GM21423 (cell line): ENCODE measurements around the gene ZNF512.
A peak's percentile ranks its signal among the peaks of the same experiment; 100 is the strongest.
"Not testable (repeated sequence)": the region's sequence is repeated elsewhere in the genome, so short reads cannot be mapped to it uniquely, and the experiment has no call there.

ENCODE experiments used
- ATAC-seq: cut with Tn5 transposase; IDR thresholded peaks from one replicate; pipeline ENCODE4 v1.9.1; 2021; ENCODE audit warnings: mild to moderate bottlenecking, moderate library complexity; ENCODE audit not compliant: unreplicated experiment

The ZNF512 gene

DNA sequence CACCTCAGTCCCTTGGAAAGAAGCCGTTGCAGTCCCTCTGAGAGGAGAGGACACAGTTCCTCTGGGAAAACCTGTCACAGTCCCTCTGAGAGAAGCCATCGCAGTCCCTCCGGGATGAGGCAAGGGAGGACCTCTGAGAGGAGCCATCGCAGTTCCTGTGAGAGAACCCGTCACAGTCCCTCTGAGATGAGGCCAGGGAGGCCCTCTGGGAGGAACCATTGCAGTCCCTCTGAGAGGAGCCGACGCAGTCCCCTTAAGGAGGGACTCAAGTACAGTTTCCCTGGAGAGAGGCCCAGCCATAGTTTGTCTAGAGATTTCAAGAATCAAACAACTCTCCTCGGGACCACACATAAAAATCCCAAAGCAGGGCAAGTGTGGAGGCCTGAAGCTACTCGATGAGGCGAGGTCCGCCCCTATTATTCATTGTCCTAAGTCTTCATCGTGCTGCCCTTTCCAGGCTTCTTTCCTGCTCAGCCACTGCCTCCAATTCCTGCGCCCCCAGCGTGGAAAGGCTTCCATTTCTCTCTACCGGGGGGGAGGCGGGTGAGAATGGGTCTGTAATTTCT, 630 bp upstream of the ZNF512 start:
- ATAC-seq: no peak

- ATAC-seq: peak; percentile 9
Observed at GRCh38 chr2:27583390-27583915, 611 bp downstream of the ZNF512 start.

GRCh38 chr2:27584597-27584996, 1.8 kb downstream of the ZNF512 start:
- ATAC-seq: no peak

- no peak for ATAC-seq
Observed at GRCh38 chr2:27587025-27587424, 4.2 kb downstream of the ZNF512 start.

DNA sequence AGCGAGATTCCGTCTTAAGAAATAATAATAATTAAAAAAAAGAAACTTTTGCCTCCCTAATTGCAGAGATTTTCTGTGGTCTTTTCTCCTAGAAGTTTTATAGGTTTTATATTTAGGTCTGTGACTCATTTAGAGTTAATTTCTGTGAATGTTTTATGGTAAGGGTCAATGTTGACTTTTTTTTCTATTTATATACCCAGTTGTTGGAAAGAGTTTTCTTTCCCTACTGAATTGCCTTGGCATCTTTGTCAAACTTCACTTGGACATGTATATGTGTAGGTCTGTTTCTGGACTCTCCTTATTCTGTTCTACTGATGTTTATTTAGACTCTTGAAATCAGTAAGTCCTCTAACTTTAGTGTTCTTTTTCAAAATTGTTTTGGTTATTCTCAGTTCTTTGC, 5.5 kb downstream of the ZNF512 start:
- ATAC-seq: no peak

GRCh38 chr2:27591745-27592144, 8.9 kb downstream of the ZNF512 start:
- no peak for ATAC-seq

GRCh38 chr2:27593240-27593639, 10.4 kb downstream of the ZNF512 start:
- no peak for ATAC-seq

DNA sequence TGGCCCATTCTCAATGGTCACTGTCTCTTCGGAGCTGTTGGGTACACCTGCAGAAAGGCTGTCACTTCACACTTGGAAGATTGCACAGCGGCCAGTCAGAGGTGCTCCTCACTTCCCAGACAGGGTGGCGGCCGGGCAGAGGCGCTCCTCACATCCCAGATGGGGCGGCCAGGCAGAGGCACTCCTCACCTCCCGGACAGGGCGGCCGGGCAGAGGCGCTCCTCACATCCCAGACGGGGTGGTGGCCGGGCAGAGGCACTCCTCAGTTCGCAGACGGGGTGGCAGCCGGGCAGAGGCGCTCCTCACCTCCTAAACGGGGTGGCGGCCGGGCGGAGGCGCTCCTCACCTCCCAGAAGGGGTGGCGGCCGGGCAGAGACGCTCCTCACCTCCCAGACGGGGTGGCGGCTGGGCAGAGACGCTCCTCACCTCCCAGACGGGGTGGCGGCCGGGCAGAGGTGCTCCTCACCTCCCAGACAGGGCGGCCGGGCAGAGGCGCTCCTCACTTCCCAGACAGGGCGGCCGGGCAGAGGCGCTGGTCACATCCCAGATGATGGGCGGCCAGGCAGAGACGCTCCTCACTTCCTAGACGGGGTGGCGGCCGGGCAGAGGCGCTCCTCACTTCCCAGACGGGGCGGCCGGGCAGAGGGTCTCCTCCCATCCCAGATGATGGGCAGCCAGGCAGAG, 11.3 kb downstream of the ZNF512 start:
- ATAC-seq: not testable (repeated sequence)

DNA sequence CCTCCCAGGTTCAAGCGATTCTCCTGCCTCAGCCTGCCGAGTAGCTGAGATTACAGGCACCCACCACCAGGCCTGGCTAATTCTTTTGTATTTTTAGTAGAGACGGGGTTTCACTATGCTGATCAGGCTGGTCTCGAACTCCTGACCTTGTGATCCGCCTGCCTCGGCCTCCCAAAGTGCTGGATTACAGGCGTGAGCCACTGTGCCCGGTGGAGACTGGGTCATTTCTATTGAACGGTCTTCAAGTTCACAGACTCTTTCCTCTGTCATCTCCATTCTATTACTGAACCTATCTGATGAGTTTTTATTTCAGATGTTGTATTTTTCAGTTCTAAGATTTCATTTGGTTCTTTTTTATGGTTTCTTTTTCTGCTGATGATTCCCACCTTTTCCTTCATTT, 12.6 kb downstream of the ZNF512 start:
- not testable (repeated sequence) for ATAC-seq

- ATAC-seq: no peak
Observed at GRCh38 chr2:27596627-27597026, 13.8 kb downstream of the ZNF512 start.

DNA sequence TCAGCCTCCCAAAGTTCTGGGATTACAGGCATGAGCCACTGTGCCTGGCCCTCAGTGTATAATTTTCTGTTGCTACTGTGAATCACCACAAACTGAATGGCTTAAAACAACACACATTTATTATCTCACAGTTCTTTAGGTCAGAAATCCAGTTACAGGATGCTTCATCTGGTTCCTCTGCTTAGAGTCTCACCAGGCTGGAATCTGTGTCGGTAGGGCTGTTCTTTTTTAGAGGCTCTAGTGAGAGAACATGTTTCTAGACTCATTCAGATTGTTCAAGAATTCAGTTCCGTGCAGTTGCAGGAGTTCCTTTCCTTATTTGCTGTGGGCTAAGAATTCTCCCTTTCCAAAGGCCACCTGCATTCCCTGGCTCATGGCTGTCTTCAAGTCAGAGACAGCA, 23.8 kb downstream of the ZNF512 start:
- no peak for ATAC-seq

- ATAC-seq: no peak
Observed at GRCh38 chr2:27613985-27614384, 31.1 kb downstream of the ZNF512 start.

DNA sequence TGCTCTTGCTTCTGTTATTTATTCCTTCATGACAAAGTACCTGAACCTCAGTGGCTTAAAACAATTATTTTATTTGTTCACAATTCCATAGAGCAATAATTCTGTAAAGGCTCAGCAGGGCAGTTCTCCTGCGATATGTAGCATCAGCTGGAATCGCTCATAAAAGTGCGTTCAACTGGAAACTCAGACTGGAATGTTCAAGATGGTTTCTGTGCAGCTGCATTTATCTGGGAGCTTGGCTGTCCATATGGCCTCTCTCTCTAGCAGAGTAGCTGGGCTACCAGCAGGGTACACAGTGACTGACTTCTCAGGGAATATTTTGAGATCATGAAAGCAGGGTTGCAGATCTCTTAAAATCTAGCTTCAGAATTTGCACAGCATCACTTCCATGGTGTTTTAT, 32.5 kb downstream of the ZNF512 start:
- ATAC-seq: no peak

- ATAC-seq: no peak
Observed at GRCh38 chr2:27621524-27621923, 38.7 kb downstream of the ZNF512 start.

DNA sequence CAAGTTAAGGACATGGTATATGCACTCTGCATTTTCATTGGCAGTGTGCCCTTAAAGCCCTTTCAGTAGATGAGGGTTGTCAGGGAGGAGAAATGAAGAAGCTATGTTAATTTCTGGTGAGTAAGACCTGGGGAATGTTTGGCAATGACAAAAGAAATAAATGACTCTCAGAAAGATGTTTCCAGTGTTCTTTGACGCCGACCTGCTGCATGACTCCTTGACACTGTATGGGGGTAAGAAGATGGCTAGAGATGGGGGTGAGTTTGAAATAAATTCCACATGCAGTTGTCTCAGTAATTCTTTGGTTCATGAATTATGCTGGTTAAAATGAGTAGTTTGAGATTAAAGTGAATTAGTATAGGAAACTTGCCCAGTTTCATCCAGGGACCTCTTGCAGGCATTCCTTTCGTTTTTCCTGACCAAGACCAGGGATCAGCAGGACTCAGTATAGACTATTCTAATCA, 40.1 kb downstream of the ZNF512 start:
- no peak for ATAC-seq

DNA sequence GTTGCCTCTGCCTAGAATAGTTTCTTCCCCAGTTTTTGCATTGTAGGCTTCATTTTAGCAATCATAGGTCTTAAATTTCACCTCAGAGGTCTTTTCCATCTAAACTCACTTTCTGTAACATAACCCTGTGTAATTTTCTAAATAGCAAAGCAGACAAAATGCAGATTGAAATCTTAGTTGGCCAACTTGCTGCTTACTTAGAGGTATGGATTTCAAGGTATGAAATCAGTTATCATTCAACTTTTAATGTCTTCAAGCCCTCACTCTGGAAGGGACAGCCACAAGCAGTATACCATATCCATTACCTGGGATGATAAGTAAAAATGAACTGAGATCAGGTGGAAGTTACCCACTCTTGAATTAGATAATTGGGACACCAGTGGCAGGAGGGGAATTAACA, 42.1 kb downstream of the ZNF512 start:
- no peak for ATAC-seq

DNA sequence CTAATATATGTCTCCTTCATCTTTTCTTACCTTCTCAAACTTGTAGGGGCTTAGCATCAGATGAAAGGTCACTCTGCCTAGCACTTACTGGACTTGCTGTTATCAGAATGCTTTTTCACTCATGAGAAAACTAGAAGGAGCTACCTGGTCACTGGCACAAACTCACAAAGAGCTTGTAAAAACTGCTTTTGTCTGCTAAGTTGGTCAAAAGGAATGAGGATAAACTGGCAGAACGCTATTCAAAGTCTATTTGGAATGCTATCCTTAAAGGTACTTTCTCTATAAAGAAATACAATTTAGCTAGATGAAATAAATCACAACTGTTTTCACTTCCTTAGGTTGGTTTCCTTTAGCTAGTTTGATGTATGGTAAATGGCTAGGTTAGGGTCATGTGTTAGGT, 43.5 kb downstream of the ZNF512 start:
- not testable (repeated sequence) for ATAC-seq

DNA sequence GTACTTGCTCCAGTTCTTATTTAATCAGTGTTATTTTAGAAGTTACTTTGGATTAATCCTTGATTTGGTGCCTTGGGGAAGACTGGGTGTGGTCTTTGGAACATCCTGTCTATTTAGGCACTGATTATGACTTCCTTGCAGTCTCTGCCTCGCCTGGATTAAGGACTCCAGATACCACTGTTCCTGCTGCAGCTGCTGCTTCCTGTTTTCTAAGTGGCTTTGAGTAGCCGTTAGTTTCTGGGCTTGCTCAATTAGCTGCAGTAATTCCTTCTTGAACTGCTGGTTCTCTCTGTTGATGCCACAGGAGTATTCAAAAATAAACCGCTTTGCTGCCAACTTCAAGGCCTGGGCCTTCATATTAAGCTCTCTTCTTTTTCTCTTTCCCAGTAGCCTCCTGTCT, 44.1 kb downstream of the ZNF512 start:
- ATAC-seq: not testable (repeated sequence)

DNA sequence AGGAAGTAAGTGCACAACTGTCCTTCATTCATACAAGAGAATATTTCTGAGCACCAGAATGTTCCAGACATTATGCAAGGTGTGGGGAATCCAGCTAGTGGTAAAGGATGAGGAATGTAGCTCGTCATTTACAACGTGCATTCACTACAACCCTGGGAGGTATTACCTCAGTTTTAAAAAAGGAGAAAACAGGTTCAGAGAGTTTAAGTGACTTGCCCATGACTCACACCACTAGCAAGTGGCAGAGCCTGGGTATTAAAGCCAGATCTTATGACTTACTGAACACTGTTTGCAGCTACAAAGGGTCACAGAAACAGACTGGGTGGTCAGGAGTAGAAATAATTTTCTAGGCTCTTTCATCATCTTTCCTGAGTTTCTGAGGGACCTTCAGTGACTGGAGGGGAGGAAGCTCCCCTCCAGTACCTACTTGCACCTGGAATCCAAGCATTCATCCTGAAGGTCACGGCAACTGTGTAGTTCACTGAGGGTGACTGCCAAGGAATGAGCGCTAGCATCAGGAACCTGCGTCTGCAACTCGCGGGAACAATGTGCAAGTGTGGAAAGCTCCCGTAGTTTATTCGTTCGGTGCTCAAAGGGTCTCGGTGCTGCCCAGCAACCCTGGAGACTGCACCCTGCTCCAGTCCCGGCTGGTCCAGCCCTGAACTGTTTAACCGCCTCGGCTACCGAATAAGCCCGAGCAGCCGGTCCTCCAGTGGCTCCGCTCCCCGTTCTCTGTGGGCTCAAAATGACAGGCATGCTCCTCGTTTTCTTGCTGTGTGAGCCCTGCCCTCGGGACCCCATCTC, 45.3 kb downstream of the ZNF512 start:
- peak; percentile 24 for ATAC-seq

DNA sequence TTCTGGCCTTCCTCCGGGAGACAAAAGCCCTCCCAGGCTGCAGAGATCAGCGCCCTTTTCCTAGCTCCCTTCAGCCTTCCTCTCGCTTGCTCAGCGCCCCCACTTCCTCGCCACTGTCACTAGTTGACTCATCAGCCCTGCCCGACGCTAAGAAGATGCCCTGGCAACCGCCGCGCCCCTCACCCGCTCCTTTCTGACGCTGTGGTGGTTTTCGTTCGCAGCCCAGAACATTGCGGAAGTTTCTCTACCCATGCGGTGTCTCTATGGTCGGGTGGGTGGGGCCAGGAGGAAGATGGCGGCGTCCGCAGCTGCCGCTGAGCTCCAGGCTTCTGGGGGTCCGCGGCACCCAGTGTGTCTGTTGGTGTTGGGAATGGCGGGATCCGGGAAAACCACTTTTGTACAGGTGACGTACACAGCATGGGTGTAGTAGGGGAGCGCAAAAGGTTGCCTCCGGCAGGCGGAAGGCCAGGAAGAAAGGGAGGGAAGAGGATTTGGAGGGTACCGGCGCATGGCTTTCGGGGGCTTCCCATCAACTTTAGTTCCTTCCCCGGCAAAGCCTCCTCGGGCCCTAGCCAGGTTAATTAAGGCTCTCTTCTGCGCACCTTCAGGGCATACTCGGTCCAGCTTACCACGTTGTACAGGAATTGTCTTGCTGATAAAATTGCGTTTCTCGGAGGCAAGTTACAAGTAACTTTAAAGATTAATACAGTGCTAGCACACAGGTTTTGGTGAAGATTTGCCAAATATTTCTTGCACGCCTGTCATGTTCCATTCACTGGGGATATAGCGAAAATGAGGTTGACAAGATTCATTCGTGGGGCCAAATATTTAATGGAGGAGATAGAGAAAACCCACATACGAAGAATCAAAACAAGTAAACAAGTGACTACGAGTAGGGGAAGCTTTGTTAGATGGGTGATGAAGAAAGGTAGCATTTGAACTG, 46.2 kb downstream of the ZNF512 start, which contains the start of the genes CCDC121 and GPN1:
Gene CCDC121, minus strand, starts transcription at position 246 of the 943 bp plus-strand sequence. CDS start 1,213 bp downstream, outside the sequence.
Gene GPN1, plus strand, starts transcription at position 284 of the 943 bp plus-strand sequence. Its CDS starts 9 bp downstream, at position 293.
- ATAC-seq: peak; percentile 98
